Loucy (cell line): ENCODE results near the gene USH1C.

ENCODE experiments used
- H2AFZ ChIP-seq: fragments of 200-600 bp; sonication (generic); 2 replicates; pipeline ENCODE4 v1.6.0; 2016; ENCODE audit warnings: antibody characterized with exemption, mild to moderate bottlenecking, low read length, moderate library complexity
- H3F3A ChIP-seq: fragments of 200-600 bp; 2 replicates; pipeline ENCODE4 v1.6.0; 2016; ENCODE audit warnings: antibody characterized with exemption, low read depth, mild to moderate bottlenecking
- H3K27me3 ChIP-seq: fragments of 200-600 bp; sonication (generic); 2 replicates; pipeline ENCODE4 v1.6.1; 2014; ENCODE audit warnings: low read length, mild to moderate bottlenecking; ENCODE audit not compliant: insufficient read depth, poor library complexity, severe bottlenecking
- H3K36me3 ChIP-seq: fragments of 200-600 bp; sonication (generic); 2 replicates; pipeline ENCODE4 v1.6.1; 2016; ENCODE audit warnings: low read length; ENCODE audit not compliant: insufficient read depth
- H3K4me1 ChIP-seq: fragments of 200-600 bp; sonication (generic); 2 replicates; pipeline ENCODE4 v1.5.1; 2014; ENCODE audit warnings: low read length, mild to moderate bottlenecking; ENCODE audit not compliant: insufficient read depth, poor library complexity, severe bottlenecking
- H3K4me2 ChIP-seq: fragments of 200-600 bp; sonication (generic); 2 replicates; pipeline ENCODE4 v1.6.0; 2014; ENCODE audit warnings: antibody characterized with exemption, low read length, low read depth, mild to moderate bottlenecking; ENCODE audit not compliant: poor library complexity, severe bottlenecking
- H3K4me3 ChIP-seq: fragments of 200-600 bp; sonication (generic); 2 replicates; pipeline ENCODE4 v1.5.1; 2014; ENCODE audit warnings: low read length, mild to moderate bottlenecking, mixed read lengths; ENCODE audit not compliant: poor library complexity, severe bottlenecking
- H3K79me2 ChIP-seq: fragments of 200-600 bp; sonication (generic); 2 replicates; pipeline ENCODE4 v1.6.1; 2014; ENCODE audit warnings: low read length; ENCODE audit not compliant: insufficient read depth
- H3K9ac ChIP-seq: fragments of 200-600 bp; sonication (generic); 2 replicates; pipeline ENCODE4 v1.6.0; 2014; ENCODE audit warnings: mild to moderate bottlenecking, low read depth, low read length, moderate library complexity; ENCODE audit not compliant: poor library complexity, severe bottlenecking
- H3K9me2 ChIP-seq: fragments of 200-600 bp; sonication (generic); replicated peaks from 2 replicates; pipeline ENCODE4 v1.6.1; 2016; ENCODE audit warnings: low read depth, low read length, mixed read lengths
- H3K9me3 ChIP-seq: fragments of 200-600 bp; sonication (generic); 2 replicates; pipeline ENCODE4 v1.6.1; 2014; ENCODE audit warnings: mild to moderate bottlenecking, antibody characterized with exemption, low read length, low read depth; ENCODE audit not compliant: insufficient read depth
- H4K20me1 ChIP-seq: fragments of 200-600 bp; sonication (generic); 2 replicates; pipeline ENCODE4 v1.6.0; 2014; ENCODE audit warnings: antibody characterized with exemption, low read length, mild to moderate bottlenecking; ENCODE audit not compliant: insufficient read depth, poor library complexity, severe bottlenecking
- EZH2phosphoT487 ChIP-seq: fragments of 200-600 bp; IDR thresholded peaks from 2 replicates; pipeline ENCODE4 v1.6.1; 2018; ENCODE audit warnings: antibody characterized with exemption, mild to moderate bottlenecking, moderate library complexity, borderline replicate concordance
- TF ChIP-seq, protein P1 (sequence below): fragments of 200-600 bp; sonication (generic); conservative IDR thresholded peaks from 2 replicates; pipeline ENCODE4 v1.5.1; 2014; ENCODE audit warnings: mild to moderate bottlenecking, antibody characterized with exemption, low read length

The USH1C gene

DNA sequence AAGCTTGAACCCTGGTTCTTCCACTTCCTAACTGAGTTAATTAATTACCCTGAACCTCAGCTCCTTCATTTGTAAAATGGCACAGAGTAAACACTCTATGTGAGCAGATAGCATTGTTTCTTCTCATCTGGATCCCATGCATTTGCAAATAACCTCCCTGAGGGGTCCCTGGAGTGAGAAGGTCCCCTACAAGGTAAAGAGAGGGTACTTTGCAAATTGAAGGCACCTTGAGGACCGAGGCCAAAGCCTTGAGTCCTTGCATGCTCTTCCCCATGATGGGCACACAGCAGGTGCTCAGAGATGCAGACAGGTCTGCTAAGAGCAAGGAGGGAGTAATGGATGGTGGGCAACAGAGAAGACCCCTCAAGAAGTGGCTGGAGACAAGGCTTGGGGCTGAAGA is 36.1 kb upstream of the USH1C start:
- Histone ChIP-seq H3K9ac (no peak overlapping the region), H3K79me2 (no peaks in the 10 kb centered on the region), H2AFZ (no peak overlapping the region), H3K9me2 (no peaks in the 10 kb centered on the region), H3K4me3 (no peak overlapping the region), H3K4me1 (no peaks in the 10 kb centered on the region), H3K4me2 (no peak overlapping the region), H3K9me3 (no peaks in the 10 kb centered on the region), H3K27me3 (no peaks in the 10 kb centered on the region), H3K36me3 (no peaks in the 10 kb centered on the region), H3F3A (no peaks in the 10 kb centered on the region), H4K20me1 (no peaks in the 10 kb centered on the region)
- TF ChIP-seq, protein P1, sequence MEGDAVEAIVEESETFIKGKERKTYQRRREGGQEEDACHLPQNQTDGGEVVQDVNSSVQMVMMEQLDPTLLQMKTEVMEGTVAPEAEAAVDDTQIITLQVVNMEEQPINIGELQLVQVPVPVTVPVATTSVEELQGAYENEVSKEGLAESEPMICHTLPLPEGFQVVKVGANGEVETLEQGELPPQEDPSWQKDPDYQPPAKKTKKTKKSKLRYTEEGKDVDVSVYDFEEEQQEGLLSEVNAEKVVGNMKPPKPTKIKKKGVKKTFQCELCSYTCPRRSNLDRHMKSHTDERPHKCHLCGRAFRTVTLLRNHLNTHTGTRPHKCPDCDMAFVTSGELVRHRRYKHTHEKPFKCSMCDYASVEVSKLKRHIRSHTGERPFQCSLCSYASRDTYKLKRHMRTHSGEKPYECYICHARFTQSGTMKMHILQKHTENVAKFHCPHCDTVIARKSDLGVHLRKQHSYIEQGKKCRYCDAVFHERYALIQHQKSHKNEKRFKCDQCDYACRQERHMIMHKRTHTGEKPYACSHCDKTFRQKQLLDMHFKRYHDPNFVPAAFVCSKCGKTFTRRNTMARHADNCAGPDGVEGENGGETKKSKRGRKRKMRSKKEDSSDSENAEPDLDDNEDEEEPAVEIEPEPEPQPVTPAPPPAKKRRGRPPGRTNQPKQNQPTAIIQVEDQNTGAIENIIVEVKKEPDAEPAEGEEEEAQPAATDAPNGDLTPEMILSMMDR = no peak
- no peak for TF ChIP-seq EZH2phosphoT487

DNA sequence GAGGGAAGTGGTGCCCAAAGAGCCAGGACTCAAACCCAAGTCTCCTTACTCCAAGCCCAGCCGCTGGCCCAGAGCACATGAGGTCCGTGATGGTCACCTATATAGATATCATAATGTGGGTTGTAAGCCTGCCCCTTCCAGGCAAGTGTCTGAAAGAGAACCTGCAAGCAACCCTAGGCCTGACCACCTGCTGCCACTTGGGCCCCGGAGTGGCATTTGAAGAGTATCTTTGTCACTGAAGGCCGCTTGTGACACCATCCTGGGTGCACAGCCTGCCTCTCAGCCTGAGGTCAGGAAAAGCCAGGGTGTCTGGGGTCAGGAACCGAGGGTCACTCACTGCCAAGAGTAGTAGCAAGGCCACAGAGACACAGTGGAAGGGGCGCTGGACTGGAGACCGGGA is 35.2 kb upstream of the USH1C start:
- Histone ChIP-seq H3K9ac (no peak overlapping the region), H3K9me2 (no peaks in the 10 kb centered on the region), H3K79me2 (no peaks in the 10 kb centered on the region), H3K4me3 (no peak overlapping the region), H3K9me3 (no peaks in the 10 kb centered on the region), H3F3A (no peaks in the 10 kb centered on the region), H3K36me3 (no peaks in the 10 kb centered on the region), H3K27me3 (no peaks in the 10 kb centered on the region), H3K4me2 (no peak overlapping the region), H4K20me1 (no peaks in the 10 kb centered on the region), H3K4me1 (no peaks in the 10 kb centered on the region), H2AFZ (no peak overlapping the region)
- TF ChIP-seq, protein P1 = no peak
- no peak for TF ChIP-seq EZH2phosphoT487

DNA sequence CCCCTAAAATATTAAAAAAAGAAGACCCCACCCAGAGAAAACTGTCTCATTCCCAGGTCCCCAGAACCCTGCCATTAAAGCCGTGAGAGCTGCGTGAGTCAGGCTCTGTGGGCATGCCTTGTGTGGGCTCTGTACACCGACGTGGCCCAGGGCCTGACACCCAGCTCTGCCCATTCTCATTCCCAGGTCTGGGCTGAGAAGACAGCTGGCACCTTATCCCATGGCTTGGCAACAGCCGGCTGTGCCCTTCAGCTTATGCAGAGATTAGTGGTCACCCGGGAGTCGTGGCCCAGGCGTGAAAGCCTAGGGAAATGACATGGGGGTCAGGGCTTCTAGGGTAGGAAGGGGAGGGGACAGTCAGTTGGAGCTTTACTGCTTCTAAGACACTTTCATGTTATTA is 34.7 kb upstream of the USH1C start:
- H3K27me3 ChIP-seq = no peaks in the 10 kb centered on the region
- H3K9me2 ChIP-seq = no peaks in the 10 kb centered on the region
- TF ChIP-seq, protein P1 = no peak
- no peak for TF ChIP-seq EZH2phosphoT487
- H4K20me1 ChIP-seq = no peaks in the 10 kb centered on the region
- H3K4me3 ChIP-seq = no peak overlapping the region
- no peaks in the 10 kb centered on the region for H3K36me3 ChIP-seq
- no peak overlapping the region for H3K4me2 ChIP-seq
- H2AFZ ChIP-seq = no peak overlapping the region
- no peaks in the 10 kb centered on the region for H3F3A ChIP-seq
- no peak overlapping the region for H3K9ac ChIP-seq
- no peaks in the 10 kb centered on the region for H3K4me1 ChIP-seq
- no peaks in the 10 kb centered on the region for H3K9me3 ChIP-seq
- H3K79me2 ChIP-seq = no peaks in the 10 kb centered on the region
